Muscle of arm (tissue), 12 donors: ENCODE data around the gene GPR107. TPM values are rescaled to one million over a fixed set of nuclear protein-coding genes. Genes with fewer than 3 reads are reported as not detected.

ENCODE experiments used
- DNase-seq: peaks from one replicate; pipeline ENCODE4 v3.0.0-alpha.2; 2013
- polyA plus RNA-seq, 12 donors: library from polyadenylated mRNA; unstranded; fragments of 120-200 nt; gene quantifications; one replicate each; pipeline ENCODE4 v1.2.1, GENCODE V29; 2013; ENCODE audit not compliant: insufficient read length in 12 of 12

The GPR107 gene
- polyA plus RNA-seq, 12 donors: 32.6 to 40.6 (median 37.8) TPM; not detected in 1

DNA sequence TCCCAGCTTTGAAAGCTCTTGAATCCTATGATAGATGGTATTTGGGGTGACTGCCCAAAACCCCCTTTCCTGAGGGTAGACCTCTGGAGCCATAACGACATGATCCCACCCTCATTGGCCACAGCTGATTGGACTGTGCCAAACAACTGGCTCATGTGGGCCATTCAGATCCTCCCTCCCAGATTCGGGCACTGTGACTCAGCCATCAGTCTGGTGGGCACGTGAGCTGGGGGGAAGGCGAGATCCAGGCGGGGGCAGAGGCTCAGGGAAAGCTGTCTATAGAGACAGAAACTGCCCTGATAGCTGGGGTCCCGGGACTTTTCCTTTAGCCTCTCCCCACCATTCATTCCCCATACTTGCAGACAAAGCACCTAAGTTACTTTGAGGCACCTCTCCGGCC lies 103.4 kb downstream of the GPR107 start:
- no peak for DNase-seq

DNA sequence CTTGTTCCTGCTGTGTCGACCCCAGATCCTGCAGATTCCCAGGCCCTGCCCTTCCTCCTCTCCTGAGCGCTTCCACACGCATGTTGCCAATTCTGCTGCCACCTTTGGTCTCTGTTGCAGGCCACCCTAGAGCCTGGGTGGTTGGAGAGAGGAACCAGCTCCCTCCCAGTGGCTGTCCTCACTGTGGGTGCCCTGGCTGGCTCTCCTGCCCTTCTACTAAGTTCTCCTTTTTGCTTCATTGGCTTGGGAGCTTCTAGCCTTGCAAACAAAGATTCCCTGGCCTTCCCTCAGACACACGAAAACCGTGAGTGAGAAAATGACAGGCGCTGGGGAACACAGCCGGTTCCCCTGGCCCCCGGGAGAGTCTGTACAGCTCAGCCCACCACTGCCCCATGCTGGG lies 104.3 kb downstream of the GPR107 start:
- DNase-seq: no peak

DNA sequence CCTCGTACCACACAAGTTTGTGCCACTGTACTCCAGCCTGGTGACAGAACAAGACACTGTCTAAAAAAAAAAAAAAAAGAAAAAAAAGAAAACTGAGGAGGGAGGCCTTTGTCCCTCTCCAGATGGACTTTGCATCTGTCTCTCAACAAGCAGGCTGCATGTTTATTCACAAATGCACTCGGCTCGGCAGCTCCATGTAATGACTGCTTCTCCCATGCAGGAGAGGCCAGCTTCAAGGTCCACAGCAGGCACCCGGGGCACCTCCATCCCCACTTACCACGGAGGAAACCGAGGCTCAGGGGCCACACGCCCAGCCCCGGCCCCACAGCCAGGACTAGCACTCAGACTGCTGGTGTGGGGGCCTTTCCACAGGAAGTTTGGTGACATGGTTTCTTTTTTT lies 105.4 kb downstream of the GPR107 start:
- no peak for DNase-seq

DNA sequence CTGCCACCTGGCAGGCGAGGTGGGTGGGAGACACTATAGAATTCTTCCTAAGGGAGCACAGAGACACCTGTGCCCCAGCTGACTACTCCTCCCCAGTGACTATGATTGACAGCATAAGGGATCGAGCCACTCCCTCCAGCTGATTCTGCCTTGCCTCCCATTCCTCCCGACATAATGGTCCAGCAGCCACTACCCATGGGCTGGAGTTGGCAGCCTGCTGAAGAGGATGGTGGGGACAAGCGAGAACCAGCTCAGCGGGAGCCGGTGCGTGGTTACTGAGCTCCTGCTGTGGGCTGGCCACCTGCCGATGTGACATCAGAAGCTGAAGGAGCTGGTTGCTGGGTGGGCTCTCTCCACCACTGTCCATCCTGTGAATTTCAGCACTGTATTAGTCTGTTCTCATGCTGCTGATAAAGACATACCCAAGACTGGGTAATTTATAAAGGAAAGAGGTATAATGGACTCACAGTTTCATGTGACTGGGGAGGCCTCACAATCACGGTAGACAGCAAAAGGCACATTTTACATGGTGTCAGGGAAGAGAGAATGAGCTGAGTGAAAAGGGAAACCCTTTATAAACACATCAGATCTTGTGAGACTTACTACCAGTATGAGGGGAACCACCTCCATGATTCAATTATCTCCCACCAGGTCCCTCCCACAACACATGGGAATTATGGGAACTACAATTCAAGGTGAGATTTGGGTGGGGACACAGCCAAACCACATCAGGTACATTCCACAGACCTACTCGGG lies 106.4 kb downstream of the GPR107 start:
- DNase-seq: no peak

DNA sequence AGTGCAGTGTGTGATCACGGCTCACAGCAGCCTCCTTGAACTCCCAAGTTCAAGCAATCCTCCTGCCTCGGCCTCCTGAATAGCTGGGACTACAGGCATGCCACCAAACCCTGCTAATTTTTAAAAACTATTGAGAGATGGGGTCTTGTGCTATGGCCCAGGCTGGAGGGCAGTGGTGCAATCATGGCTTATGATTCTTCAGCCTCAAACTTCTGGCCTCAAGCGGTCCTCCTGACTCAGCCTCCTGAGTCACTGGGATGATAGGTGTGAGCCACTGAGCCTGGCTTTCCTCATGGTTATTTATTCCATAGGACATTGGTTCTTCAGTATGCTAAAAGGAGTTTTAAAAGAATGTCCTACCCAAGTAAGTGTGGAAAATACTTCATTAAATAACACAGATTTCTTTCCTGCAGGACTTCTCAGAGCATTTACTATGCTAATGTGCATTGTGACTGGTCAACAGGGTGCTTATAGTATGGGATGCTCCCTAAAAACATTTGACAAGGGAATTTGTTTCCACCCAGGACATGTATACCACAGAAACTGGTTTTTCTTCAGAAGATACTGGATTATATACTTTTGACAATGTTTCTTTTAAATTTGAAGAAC lies 107.3 kb downstream of the GPR107 start:
- no peak for DNase-seq

DNA sequence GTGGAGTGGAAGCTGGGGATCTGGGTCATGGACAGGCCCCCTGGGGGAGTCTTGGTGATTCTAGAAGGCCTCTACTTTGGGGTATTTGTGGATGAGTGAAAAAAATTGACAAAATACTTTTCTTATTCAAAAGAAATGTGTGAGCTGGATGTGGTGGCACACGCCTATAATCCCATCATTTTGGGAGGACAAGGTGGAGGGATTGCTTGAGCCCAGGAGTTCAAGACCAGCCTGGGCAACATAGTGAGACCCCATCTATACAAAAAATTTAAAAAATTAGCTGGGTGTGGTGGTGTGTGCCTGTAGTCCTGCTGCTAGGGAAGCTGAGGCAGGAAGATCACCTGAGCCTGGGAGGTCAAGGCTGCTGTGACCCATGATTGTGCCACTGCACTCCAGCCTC lies 111.9 kb downstream of the GPR107 start:
- no peak for DNase-seq

DNA sequence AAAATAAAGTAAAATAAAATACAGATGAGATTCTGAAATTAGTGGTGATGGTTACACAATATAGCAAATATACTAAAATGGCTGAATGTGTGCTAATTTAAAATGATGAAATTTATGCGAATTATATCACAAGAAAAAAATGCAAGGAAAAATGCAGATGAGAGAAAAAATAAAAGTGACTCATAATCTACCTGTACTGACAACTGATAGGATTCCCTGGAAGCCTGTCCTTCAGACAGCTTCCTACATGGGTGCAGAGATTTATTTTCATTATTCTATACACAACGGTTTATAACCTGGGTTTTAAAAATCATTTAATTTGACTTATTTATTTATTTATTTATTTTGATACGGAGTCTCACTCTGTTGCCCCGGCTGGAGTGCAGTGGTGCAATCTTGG lies 112.7 kb downstream of the GPR107 start:
- no peak for DNase-seq

DNA sequence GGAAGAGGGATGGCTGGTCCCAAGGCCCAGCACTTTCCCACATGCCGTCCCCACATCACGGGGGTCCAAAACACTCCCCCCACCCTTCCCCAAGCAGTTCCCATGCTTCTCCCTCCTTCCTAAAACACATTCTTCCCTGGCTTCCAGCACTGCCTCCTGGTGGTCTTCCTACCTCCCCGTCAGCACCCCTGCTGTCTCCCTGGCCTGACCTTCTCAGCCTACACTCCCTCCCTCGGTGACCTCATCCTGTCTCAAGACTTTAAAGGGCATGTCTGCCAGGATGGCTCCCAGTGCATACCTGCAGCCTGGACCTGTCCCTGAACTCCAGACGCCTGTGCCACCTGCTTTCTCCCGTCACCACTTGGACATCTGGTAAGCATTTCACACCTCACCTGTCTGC lies 114.2 kb downstream of the GPR107 start:
- no peak for DNase-seq

DNA sequence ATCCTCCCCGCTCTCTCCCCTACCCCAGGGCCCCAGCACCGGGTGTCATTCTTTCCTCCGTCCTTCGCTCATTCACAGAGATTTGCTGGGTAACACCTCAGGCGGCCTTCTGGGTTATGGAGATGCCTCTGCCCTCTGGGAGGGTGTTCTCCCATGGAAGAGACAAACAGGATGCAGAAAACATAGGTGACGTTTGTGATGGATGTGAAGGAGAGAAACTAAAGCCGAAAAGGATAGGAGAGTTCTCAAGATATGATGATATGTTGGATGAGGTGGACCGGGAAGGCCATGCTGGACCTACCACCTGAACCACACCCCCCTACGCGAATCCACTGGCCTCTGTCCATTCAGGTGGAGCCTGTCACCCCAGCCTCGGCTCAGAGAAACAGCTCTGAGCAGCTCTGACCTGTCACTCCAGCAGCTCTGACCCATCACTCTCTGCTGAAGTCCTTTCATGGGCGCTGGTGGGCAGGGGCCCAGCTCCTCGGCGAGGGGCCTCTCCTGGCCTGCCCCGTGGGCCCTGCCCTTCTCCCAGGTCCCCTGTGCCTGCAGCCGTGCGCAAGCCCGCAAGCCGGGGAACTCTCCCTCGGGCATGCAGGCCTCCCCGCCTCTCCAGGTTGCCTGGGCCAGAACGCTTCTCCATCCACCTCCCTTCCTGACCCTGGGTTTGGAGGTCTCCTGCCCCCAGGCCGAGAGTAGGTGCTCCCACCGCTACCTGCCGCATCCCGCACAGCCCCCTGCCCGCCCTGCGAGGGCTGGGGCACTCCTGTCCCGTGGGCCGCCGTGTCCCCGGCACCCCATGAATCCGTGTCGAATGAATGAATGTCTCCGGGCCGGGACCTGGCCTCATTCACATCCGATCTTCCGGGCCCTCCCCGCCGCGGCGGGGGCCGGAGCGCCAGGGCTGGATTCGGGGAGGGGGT lies 117.8 kb downstream of the GPR107 start:
- DNase-seq: no peak

DNA sequence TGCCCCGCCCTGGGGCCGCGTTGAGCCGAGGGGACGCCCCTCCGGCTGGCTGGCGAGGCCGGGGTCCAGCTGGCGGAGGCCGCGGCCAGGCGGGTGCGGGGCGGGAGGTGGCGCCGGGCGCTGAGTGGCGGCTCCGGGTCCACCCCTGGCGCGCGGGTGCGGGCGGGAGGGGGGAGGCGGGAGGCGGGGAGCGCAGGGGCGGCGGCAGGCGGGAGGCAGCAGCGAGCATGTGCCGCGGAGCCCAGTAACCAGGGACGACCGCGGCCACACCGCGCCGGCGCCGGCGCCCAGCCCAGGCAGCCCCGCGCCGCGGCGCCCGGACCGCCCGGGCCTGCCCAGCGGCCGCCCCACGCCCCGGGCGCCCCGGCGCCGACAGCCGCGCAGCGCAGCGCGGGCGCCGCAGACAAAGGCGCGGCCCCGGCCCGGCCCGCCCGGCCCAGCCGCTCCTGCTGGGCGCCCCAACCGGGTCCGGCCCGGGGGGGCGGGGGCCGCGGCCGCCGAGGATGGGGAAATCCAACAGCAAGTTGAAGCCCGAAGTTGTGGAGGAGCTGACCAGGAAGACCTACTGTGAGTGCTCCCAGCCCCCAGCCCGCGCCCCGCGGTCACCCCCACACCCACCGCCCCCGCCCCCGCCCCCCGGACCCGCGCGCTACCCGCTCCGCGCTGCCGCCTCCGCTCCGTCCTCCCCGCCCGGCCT lies 118.6 kb downstream of the GPR107 start, which contains the start of gene NCS1:
NCS1 (plus strand) TSS at position 244 of the 697 bp plus-strand sequence; CDS start at position 504, 260 bp downstream.
- peak; percentile 60 for DNase-seq

DNA sequence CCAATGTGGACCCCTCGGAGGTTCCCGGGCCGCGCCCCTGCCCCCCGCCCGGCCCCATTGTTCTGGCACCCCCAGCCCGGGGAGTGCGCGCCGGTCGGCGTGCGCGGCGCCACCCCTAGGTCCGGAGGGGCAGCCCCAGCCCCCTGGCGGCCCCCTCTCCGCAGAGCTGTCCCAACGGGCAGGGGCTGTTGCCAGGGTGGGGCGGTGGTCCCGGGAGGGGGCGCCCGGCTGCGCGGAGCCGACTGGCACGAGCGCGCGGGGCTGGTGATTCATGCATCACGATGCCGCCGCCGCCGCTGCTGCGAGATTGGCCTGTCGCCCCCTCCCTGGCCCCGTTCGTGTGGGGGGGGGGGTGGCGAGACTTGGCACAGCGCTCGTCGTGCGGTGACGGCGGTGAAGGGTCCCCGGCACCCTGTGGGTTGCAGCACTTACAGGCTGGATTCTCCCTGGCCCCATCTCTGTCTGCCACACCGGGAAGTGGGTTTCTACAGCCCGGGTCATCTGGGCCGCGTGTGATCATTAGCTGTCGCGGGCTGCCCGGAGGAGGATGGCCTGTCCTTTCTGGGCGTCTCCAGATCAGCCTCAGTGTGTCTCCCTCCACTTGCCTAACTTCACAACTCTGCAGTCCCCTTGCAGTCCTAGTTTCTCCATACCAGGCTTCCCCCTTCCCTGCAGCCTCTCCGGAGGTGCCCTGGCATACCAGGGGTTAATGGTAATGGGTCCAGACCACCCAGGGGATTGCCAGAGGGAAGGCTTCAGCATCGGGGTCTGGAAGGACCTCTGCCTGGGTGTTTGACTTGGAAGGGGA lies 119.4 kb downstream of the GPR107 start:
- DNase-seq: no peak

DNA sequence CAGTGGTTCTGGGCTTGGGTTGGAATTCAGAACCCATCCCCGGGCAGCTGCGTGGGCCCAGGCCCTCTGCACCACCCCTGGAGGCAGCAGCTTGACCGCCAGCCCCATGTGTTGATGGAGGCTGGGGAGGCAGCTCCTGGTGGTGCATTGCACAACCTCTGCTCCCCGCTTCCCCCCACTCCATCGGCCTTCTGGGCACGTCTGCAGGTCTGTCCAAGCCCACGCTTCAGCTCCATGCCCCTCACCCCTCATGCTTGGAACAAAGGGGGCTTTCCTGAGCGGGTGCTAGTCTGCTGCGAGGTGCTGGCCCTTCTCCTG lies 119.9 kb downstream of the GPR107 start:
- no peak for DNase-seq

DNA sequence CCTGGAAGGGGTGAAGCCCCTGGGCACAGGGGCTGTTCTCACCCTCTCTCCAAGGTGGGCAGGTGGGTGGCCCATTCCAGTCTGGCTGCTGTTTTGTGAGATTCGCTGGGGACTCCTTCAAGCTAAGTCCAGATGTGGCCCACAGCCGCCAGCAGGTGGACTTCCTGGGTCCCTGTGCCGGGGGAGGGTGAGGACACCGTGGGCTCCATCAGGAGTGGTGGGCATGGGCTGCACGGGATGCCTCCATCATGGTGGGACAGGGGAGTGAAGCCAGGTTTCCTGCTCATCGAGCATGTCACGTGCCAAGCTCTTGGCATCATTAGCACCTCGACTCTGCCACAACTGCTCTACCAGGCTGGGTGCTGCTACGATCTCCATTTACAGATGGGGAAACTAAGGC lies 120.3 kb downstream of the GPR107 start:
- DNase-seq: no peak

DNA sequence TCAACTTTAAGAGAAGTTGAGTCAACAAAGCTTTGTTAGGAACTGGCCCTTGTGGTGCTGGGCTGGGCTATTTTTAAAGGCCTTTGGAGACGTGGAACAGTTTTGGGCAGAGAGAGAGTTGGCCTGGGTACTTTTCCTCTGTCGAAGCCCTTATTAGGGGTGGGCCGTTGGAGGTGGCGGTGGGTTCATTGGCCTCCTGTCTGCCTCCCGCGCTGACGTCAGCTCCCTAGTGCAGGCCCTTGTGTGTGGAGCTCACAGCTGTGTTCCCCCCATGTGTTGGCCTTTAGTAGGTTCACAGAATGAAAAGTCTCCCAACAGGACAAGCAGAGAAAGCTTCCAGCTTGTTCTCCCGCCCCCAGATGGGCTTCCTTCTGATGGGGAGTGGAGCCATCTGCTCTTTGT lies 121.2 kb downstream of the GPR107 start:
- DNase-seq: no peak

DNA sequence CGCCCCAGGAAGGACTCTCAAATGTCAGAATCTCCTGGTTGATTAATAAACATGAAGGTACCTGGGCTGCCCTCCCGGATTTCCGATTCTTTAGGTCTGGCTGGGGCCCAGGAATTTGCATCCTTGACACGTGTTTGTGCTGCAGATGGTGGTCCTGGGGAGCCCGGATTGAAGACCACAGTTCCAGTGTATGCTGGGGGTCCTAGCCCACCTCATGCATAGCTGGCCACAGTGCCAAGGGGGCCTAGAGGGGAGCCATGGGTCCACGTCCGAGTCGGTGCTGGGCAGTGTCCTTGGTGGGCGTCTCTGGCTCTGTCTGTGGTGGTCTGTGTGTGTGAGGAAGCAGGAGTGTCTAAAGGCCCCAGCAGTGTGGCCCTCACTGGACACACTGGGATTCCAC lies 121.6 kb downstream of the GPR107 start:
- DNase-seq: no peak

DNA sequence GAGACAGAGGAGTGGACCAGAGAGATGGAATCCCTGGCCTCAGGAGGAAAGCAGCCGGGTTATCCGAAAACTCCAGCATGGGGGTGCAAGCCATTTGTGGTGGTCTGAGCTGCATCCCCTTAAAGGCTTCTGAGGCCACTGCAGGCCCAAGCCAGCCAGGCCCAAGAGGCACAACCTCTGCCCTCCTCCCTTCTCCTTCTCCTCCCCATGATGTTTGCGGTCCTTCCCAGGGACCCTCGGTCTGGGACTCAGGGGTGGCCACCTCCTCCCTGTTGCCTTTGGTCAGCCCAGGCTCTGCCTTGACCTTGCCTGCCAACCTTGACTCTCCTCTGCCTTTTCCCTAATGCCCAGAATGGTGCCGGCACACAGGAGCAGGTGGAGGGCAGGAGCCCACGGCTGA lies 123.1 kb downstream of the GPR107 start:
- DNase-seq: no peak

DNA sequence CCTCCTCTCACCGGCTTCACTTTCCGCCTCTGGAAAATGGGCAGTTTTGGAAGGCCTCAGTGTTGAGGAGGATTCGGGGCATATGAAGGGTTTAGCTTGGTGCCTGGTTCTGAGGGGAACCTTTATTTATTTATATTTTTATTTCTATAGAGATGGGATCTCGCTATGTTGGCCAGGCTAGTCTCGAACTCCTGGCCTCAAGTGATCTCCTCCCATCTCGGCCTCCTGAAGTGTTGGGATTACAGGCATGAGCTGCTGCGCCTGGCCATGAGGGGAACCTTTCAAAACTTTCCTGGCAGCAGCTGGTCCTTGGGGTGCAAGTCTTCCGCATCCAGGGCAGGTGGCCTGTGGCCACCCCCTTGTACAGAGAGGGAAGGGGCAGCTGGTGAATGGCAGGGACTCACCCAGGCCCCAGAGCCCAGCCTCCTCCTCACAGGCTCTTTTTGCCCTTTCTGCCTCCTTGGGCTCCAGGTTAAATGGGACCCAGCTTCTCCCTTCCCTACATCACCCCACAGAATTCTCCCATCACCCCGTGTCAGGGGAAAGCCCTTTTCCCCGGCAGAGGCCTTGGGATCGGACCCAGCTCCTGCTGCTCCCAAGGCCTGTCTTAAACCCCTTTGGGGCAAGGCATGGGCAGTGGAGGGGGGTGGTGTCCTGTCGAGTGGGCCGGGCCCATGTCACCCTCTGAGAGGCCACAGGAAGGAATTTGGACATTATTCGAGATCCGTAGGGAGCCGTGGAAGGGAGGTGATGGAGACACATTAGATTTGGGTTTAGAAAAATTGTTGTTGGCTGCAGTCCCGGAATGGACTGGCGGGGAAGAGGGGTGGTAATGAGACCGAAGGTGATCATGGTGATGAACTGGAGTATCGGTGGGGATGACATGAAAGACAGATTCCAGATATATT lies 124.4 kb downstream of the GPR107 start:
- no peak for DNase-seq

DNA sequence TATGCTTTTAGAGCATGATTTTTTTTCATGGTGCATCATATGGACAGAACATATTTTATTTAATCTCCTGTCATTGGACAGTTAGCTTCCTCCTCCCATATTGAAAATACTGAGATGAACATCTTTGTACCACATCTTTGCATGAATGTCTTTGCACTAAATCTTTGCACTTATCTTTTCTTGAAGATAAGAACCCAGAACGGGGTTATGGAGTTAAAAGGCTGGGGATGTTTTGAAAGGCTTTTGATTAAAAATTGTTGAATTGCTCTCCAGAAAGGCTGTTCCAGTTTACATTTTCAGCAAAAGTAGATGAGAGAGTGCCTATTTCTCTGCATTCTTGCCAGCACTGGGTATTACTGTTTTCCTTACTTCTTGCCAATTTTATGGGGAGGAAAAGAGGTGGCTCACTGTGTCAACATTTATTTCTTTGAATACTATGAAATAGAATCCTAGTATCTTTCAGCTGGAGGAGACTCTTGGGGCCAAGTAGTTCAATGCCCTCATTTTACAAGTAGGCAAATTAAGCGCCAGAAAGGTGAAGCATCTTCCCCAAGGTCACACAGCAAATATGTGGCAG lies 125.7 kb downstream of the GPR107 start:
- DNase-seq: no peak

DNA sequence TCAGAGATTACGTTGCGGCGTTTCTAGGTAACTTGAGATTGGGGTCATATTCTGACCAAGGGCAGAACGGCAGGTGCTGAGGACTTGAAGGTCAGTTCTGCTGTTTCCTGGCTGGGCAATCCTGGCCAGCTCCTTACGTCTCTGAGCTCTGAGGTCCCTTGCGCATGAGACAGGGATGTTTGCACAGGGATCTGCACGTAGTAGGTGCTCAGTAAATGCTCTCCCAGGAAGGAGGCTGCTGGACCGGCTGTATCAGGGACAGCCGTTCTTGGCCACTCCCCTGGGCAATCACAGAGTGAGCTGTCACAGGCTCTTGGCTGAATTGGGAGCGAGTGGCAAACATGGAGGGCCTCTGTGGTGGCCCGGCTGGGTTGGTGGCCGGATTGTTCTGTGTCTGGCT lies 126.8 kb downstream of the GPR107 start:
- no peak for DNase-seq
